ENCODE data around the gene MOGAT2.

MOGAT2 gene

DNA sequence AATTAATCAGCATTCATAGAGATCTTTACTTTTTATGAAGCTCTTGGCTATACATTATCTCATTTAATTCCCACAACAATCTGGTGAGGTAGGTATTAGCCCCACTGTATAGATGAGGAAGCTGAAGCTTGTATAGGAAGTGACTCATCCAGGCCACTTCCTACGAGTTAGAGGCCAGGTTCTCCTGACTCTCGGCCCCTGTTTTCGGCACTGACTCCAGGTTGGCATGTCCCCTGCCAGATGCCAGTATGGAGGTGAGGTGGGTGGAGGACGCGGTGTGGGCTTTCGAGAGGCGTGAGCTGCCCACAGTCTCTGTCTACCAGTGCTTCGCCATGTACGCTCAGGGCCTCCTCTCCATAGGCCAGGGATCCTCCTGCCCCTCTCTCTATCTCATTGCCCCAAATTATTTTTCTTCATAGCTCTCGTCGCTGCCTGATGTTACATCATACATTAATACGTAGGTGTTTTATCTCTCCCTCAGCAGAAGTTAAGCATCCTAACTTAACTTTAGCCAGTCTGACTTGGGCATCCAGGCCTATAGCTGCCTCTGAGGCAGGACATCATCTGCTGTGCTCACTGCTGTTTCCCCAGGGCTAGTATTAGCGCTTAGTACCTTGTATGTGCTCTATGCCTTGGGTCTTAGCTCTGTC, 59.9 kb downstream of the MOGAT2 start:
- in situ Hi-C loops (cut with MboI; ENCODE audit: low sequenced_read_pairs, unreplicated experiment), result no loop called here
- DNase-seq (ENCODE audit: low spot score), result no peak

DNA sequence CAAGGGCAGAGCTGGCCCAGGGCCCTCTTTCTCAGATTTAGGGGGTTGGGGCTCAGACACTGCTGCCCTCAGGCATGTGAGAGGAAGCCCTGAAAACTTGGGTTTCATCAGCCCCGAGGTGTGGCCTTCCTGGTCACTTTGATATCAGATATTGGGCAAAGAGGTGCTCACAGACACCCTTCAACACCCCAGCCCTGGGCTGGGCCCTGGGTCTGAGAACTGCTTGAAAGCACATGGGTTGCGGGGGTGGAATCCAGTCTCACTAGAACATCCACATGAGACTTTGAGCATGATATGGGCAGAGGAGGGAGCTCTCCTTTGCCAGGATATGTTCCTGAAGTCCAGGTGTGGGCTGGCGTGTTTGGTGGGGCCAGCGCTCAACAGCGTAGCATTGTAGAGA, 61.3 kb downstream of the MOGAT2 start:
- in situ Hi-C loops (cut with MboI; ENCODE audit: low sequenced_read_pairs, unreplicated experiment), result no loop called here
- no peak for DNase-seq (ENCODE audit: low spot score)
- TF ChIP-seq, protein P1, sequence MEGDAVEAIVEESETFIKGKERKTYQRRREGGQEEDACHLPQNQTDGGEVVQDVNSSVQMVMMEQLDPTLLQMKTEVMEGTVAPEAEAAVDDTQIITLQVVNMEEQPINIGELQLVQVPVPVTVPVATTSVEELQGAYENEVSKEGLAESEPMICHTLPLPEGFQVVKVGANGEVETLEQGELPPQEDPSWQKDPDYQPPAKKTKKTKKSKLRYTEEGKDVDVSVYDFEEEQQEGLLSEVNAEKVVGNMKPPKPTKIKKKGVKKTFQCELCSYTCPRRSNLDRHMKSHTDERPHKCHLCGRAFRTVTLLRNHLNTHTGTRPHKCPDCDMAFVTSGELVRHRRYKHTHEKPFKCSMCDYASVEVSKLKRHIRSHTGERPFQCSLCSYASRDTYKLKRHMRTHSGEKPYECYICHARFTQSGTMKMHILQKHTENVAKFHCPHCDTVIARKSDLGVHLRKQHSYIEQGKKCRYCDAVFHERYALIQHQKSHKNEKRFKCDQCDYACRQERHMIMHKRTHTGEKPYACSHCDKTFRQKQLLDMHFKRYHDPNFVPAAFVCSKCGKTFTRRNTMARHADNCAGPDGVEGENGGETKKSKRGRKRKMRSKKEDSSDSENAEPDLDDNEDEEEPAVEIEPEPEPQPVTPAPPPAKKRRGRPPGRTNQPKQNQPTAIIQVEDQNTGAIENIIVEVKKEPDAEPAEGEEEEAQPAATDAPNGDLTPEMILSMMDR (IDR thresholded peaks at IDR 0.05; ENCODE audit: borderline replicate concordance, control extremely low read depth, extremely low read depth, insufficient read depth, missing control alignments), result no peak

More for the DNA sequence above, 59.9 kb downstream of the MOGAT2 start:
- TF ChIP-seq, protein P1 (IDR thresholded peaks at IDR 0.05; ENCODE audit: borderline replicate concordance, control extremely low read depth, extremely low read depth, insufficient read depth, missing control alignments), result no peak

DNA sequence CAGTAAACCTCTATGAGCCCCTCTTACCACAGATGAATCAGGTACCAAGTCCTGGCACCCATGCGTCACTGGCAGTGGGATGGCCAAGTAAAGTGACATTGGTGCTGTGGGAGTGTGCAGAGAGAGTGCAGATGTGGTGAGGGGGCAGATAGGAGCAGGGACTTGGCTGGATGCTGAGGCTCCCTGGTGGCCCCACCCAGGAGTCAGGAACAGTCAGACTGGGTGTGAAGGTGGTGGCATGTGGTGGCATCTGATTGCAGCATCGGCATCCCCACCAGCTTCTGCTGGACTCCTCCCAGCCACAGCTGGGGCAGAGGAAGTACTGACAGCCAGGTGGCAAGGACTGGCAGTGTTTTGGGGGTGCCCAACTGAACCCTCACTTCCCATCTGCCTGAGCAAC, 62.3 kb downstream of the MOGAT2 start:
- DNase-seq (ENCODE audit: low spot score), result no peak
- TF ChIP-seq, protein P1 (IDR thresholded peaks at IDR 0.05; ENCODE audit: borderline replicate concordance, control extremely low read depth, extremely low read depth, insufficient read depth, missing control alignments), result no peak
- in situ Hi-C loops (cut with MboI; ENCODE audit: low sequenced_read_pairs, unreplicated experiment), result no loop called here

DNA sequence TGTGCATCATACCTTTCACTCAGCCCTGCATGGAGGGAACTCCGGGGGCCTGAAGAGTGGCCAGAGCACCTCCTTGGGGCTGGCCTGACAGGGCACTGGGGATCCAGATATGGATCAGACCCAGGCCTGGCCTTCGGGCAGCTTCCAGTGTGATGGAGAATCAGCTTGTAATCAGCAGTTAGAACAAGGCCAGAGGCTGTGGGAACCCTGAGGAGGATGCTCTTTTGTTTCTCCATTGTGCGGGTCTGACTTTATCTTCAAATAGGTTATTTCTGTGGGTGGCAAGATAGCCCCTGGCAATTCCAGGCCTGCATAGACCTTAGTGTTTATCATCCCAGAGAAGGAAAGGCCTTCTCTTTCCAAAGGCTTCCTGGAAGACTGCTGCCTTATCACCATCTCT, 63.2 kb downstream of the MOGAT2 start:
- TF ChIP-seq, protein P1 (IDR thresholded peaks at IDR 0.05; ENCODE audit: borderline replicate concordance, control extremely low read depth, extremely low read depth, insufficient read depth, missing control alignments), result no peak
- DNase-seq (ENCODE audit: low spot score), result no peak
- in situ Hi-C loops (cut with MboI; ENCODE audit: low sequenced_read_pairs, unreplicated experiment), result no loop called here

DNA sequence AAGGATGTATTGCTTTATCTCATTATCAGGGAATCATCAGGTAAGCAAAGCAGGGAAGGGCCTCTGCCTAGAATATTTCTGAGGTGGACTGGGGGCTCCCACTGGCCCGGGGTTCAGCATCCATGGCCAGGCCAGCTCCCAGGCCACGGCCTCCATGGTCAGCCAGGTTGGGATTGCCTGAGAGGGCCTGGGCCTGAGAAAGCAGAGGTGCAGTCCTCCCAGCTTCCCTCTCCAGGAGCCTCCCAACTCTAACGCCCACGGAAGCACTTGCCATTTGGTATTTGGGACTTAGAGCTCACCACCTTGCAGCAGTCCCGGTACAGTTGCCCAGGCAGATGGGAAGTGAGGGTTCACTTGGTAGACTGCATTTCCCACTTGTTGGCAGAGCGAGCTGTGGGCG, 63.7 kb downstream of the MOGAT2 start:
- in situ Hi-C loops (cut with MboI; ENCODE audit: low sequenced_read_pairs, unreplicated experiment), result no loop called here
- TF ChIP-seq, protein P1 (IDR thresholded peaks at IDR 0.05; ENCODE audit: borderline replicate concordance, control extremely low read depth, extremely low read depth, insufficient read depth, missing control alignments), result no peak

DNA sequence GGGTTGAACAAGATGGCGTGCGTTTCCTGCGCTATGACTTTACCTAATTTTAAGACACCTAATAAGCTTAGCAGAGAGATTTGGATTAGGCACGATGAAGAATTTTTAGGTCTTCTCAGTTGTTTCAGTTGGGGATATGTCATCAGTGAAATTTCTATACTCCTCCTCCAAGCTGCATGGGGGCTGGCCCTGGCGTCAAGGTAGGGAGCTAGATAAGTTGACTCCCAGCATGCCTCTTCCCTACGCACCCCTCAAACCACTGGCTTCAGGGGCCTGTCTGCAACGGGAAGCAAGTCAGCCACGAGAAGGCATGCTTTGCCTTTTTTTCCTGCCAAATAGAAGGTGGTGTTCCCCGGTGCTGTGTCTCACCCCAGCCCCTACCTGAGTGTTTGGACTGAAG, 64.2 kb downstream of the MOGAT2 start:
- in situ Hi-C loops (cut with MboI; ENCODE audit: low sequenced_read_pairs, unreplicated experiment), result no loop called here
- TF ChIP-seq, protein P1 (IDR thresholded peaks at IDR 0.05; ENCODE audit: borderline replicate concordance, control extremely low read depth, extremely low read depth, insufficient read depth, missing control alignments), result no peak
- DNase-seq (ENCODE audit: low spot score), result no peak

More for the DNA sequence above, 63.7 kb downstream of the MOGAT2 start:
- no peak for DNase-seq (ENCODE audit: low spot score)
